HepG2 (cell line): ENCODE data around the gene PXYLP1.

ENCODE experiments used
- BCL3 ChIP-seq: sonication (generic); formaldehyde crosslinking; IDR thresholded peaks from 2 replicates; pipeline ENCODE4 v1.5.1; 2020; ENCODE audit warnings: mild to moderate bottlenecking, missing genetic modification reagents, moderate library complexity
- CTCF ChIP-seq: sonication (generic); formaldehyde crosslinking; IDR thresholded peaks from 2 replicates; pipeline ENCODE4 v1.5.0; 2020; ENCODE audit warnings: mild to moderate bottlenecking, missing genetic modification reagents, moderate library complexity
- EP300 ChIP-seq, 3 experiments: sonication (generic) in 1 of 3; formaldehyde crosslinking in 1 of 3; IDR thresholded peaks; 2 replicates each; pipeline versions ENCODE4 v1.5.1 to v1.6.1; 2011 to 2020; ENCODE audit warnings: low read depth in 2 of 3, low read length in 2 of 3, borderline replicate concordance in 1 of 3, improper control_type of control experiment in 1 of 3, mild to moderate bottlenecking in 1 of 3, missing genetic modification reagents in 1 of 3, moderate library complexity in 1 of 3
- HMGXB4 ChIP-seq, 2 experiments: sonication (generic) in 1 of 2; formaldehyde crosslinking in 1 of 2; IDR thresholded peaks; 2 replicates each; pipeline versions ENCODE4 v1.4.0 to v1.6.1; 2018 to 2020; ENCODE audit warnings: missing genetic modification reagents in 2 of 2, borderline replicate concordance in 1 of 2, low read depth in 1 of 2, mild to moderate bottlenecking in 1 of 2, missing biosample characterization in 1 of 2
- NR0B2 ChIP-seq: sonication (generic); formaldehyde crosslinking; IDR thresholded peaks from 2 replicates; pipeline ENCODE4 v1.4.0; 2020; ENCODE audit warnings: mild to moderate bottlenecking, missing genetic modification reagents
- PHF8 ChIP-seq: sonication (generic); formaldehyde crosslinking; IDR thresholded peaks from 2 replicates; pipeline ENCODE4 v1.5.0; 2020; ENCODE audit warnings: missing genetic modification reagents
- SP4 ChIP-seq: sonication (generic); formaldehyde crosslinking; IDR thresholded peaks from 2 replicates; pipeline ENCODE4 v1.8.1; 2023; ENCODE audit warnings: mild to moderate bottlenecking, missing genetic modification reagents
- TAF15 ChIP-seq: fragments of 200-400 bp; formaldehyde crosslinking; IDR thresholded peaks from one replicate; pipeline ENCODE4 v1.6.1; 2018; ENCODE audit warnings: mild to moderate bottlenecking, low read depth, low read length; ENCODE audit not compliant: poor library complexity, severe bottlenecking
- ZBTB33 ChIP-seq: sonication (generic); formaldehyde crosslinking; IDR thresholded peaks from 2 replicates; pipeline ENCODE4 v1.4.0; 2020; ENCODE audit warnings: missing genetic modification reagents

GRCh38 chr3:141184430-141184829 lies 47.2 kb upstream of the PXYLP1 start:
- TF ChIP-seq PHF8 (CRISPR knock-in tag) (no peak), BCL3 (CRISPR knock-in tag) (no peak), CTCF (CRISPR knock-in tag) (no peak), TAF15 (no peak), HMGXB4 (CRISPR knock-in tag; IDR thresholded peaks at IDR 0.05; ENCODE audit: borderline replicate concordance in 1 of 2, low read depth in 1 of 2) (no peak), ZBTB33 (no peak), SP4 (CRISPR knock-in tag) (no peak), NR0B2 (CRISPR knock-in tag) (no peak), EP300 (IDR thresholded peaks at IDR 0.05; ENCODE audit: low read depth in 2 of 2, low read length in 2 of 2) (no peak), EP300 (CRISPR knock-in tag; IDR thresholded peaks at IDR 0.05; ENCODE audit: borderline replicate concordance) (no peak)
